AG09319 (cell line): ENCODE data around the gene CEP126.

ENCODE experiments used
- DNase-seq: peaks from one replicate; pipeline ENCODE4 v3.0.0-alpha.2; 2010; ENCODE audit warnings: low read depth; ENCODE audit errors: extremely low read depth
- CTCF ChIP-seq: IDR thresholded peaks from 2 replicates; pipeline ENCODE4 v1.5.1; 2011; ENCODE audit warnings: low read depth, mild to moderate bottlenecking, inconsistent platforms, low read length, moderate library complexity

The CEP126 gene

GRCh38 chr11:101914341-101914737, 471 bp upstream of the CEP126 start:
- DNase-seq = peak; percentile 36
- no peak for TF ChIP-seq CTCF

- DNase-seq = peak; percentile 44
- TF ChIP-seq CTCF = no peak
Observed at GRCh38 chr11:101915791-101916291, 1.0 kb downstream of the CEP126 start.

- no peak for TF ChIP-seq CTCF
Observed at GRCh38 chr11:101916422-101916821, 1.6 kb downstream of the CEP126 start, which contains the start of gene ANGPTL5. ANGPTL5 (minus strand) TSS chr11:101916522; CDS start chr11:101907909, 8,613 bp downstream.

GRCh38 chr11:101917226-101917625, 2.4 kb downstream of the CEP126 start:
- DNase-seq = no peak
- TF ChIP-seq CTCF = no peak

More at GRCh38 chr11:101916422-101916821, 1.6 kb downstream of the CEP126 start, which contains the start of gene ANGPTL5:
- DNase-seq = no peak

DNA sequence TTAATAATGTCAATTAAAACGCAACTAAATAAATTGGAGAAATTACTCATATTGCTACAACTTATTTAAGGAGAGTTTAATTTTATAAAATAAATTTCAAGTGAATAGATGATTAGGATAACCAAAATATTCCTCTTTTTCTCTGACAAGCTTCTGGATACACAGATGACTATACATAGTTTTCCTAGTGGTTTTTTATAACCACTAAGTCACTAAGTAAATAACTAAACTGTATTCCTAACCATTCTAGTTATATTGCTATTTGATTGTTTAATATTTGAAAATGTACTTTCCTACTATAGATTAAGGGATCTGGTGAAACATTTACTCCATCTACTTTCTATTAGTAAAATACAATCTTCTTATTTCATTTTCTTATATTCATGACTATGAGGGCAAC, 6.2 kb downstream of the CEP126 start:
- no peak for TF ChIP-seq CTCF
- no peak for DNase-seq

DNA sequence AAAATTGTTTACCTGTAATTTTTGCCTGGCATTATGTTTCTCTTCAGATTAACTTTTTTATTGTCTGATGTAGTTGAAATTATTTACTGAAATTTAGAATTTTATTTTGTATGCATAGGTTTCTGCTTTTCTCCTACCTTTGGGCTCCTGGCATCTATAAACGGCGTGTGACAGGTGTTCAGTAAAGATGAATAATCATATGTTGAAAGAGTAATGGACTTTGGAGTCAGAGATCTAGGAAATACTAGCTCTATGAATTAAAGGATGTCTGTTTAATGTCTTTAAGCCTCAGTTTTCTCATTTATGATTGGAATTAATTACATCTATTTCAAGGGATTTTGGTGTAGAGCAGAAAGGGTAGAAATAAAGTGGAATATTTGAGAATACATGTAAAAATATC, 8.7 kb downstream of the CEP126 start:
- no peak for DNase-seq
- no peak for TF ChIP-seq CTCF

DNA sequence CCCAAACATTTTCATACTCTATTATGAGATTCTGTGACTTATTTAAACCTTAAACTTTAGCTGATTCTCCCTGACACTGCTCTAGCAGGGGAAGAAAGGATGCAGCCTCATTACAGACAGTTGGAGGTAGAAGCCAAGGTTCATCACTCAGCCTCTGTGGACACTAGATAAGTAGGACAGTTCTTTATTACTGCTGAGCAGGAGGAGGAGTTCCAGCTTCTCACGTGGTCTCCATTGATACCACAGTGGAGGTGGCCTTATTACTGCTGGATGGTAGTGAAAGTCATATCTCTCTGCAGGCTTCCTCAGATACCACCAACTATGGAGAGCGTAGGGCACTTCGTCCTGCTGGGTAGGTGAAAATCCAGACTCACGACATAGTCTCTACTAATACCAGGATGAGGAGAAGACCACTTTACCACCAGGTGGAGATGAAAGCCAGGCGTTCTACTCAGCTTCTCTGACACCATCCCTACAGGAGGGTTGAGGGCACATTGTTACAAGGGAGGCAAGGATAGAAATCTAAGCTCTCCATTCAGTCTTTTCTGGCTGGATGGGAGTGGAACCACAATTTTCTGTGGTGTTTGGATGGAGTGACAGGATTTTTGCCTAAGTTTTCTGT, 14.6 kb downstream of the CEP126 start:
- no peak for TF ChIP-seq CTCF
- DNase-seq = no peak
